Stimulated activated CD4-positive, alpha-beta T cell treated with anti-CD3 and anti-CD28 coated beads, Interleukin-2, amount 100 ng/mL, for 4 hours (primary cell): ENCODE measurements around the gene GPSM3.
"Not testable (repeated sequence)": the region's sequence is repeated elsewhere in the genome, so short reads cannot be mapped to it uniquely, and the experiment has no call there.

Source experiments
- DNase-seq: peaks from one replicate; pipeline ENCODE4 v3.0.0-alpha.2; 2020; ENCODE audit warnings: low read depth

GPSM3 gene

DNA sequence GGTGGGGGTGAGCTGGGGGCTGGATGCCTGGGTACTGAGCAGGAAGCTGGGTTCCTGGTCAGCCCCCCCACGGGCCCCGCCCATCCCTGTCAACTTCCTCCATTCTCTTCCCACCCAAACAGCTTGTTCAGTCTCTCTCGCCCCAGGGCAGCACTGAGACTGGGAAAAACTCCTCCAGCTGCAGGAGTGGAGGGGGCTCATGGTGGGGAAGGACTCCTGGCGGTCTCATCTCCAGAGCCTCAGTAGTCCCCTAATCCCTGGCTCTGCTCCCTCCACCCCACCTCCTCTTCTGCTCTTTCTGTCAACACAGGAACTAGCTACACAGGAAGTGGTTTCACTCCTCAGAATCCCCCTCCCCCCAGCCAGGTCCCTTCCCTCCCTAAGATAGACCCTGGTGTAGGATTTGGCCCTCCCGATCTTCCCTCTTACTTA, at the start of gene GPSM3:
TSS of gene GPSM3 (minus strand) at position 36 of the 432 bp plus-strand sequence. CDS start 130 bp downstream, outside the sequence.
- no peak for DNase-seq

GRCh38 chr6:32240686-32241085, 48.2 kb upstream of the GPSM3 start:
- no peak for DNase-seq

DNA sequence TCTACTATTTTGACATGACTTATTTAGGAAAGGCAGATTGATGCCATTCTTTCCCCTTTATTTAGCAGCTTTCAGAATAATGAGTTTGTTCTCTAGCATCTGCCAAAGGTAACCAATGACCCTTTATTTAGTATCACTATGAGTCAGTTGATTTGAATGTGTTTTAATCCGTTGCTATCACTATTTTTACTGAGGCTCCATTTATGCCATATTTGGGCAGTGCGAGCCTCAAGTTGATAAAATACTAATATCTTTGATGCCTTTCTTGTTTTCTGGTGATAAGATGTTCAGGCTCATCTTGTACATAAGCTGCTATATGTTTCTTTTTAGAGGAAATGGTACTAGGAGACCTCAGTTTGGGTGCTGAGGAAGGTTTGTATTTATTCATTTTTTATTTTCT, 47.0 kb upstream of the GPSM3 start:
- no peak for DNase-seq

DNA sequence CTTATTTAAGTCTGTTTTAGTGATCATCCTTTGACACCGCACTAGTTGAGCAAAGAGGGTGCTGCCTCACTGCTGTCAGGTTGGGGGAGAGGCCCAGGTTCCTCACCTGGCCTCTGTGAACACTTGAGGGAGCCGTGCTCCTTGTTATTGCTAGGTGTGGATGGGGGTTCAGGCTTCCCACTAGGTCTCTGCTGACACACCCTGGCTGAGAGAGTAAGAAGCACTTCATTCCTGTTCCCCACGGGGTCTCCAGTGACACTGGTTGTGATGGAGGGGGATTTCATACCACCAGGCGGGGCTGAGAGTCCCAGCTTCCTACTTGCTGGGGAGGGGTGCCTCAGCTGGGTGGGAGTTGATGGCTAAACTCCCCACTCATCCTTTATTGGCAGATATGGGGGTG, 42.5 kb upstream of the GPSM3 start:
- DNase-seq: no peak

DNA sequence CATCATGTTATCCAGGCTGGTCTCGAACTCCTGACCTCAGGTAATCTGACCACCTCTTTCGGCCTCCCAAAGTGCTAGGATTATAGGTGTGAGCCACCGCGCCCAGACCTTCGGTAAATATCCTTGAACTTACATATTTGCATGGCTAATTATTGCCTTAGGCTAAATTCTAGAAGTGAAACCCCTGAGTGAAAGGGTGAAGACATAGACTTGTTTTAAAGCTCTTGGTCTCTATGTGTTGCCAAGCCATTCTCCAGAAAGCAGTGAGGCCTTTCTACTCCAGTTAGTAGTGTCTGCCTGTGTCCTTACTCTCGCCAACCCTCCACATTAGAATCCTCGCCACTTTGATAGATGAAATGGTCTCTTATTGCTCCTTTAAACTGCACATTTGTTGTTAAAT, 34.0 kb upstream of the GPSM3 start:
- DNase-seq: no peak

DNA sequence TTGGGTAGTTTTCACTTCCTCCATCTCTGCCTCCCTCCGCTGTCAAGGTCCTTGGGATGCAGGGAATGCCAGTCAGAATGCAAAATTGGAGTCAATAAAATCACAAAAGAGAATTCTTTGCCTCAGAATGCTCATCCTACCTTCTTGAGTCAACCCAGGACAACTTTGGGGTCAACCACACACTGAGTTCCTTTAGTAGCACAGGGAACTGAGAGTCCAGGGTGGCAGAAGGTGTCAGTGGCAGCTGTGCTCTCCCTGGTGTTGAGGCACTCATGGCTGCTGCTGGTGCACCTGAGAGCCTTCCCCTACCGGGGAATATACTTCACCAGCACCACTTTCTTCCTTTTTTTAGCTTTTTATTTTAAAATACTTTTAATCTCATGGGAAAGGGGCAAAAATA, 32.3 kb upstream of the GPSM3 start:
- DNase-seq: no peak

GRCh38 chr6:32223258-32224235, 31.1 kb upstream of the GPSM3 start, which contains the start of gene NOTCH4:
NOTCH4 (minus strand) TSS chr6:32224067; CDS start chr6:32223928, 139 bp downstream.
- no peak for DNase-seq

- no peak for DNase-seq
Observed at GRCh38 chr6:32222333-32223230, 30.1 kb upstream of the GPSM3 start.

DNA sequence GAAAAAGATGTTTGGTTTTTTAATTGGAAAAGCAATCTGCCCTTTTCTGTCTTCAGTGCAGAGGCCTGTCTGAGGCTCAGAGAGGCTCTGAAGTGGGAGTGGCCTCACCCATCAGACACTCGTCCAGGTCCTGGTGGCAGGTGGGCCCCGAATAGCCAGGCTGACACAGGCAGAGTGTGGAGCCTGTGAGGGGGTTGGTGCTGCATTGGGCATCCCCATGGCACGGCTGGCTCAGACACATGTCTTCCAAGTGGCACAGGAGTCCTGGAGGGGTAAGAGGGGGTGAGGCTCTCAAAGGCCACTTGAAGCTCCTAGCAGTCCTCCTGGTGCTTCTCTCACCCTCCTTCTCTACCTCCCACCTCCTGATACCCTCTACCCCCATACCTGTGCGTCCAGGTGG, 27.6 kb upstream of the GPSM3 start:
- no peak for DNase-seq

GRCh38 chr6:32218167-32218566, 25.7 kb upstream of the GPSM3 start:
- no peak for DNase-seq

GRCh38 chr6:32216998-32217397, 24.6 kb upstream of the GPSM3 start:
- no peak for DNase-seq

- DNase-seq: no peak
Observed at GRCh38 chr6:32216285-32216684, 23.8 kb upstream of the GPSM3 start.

GRCh38 chr6:32215617-32216016, 23.2 kb upstream of the GPSM3 start:
- DNase-seq: no peak

DNA sequence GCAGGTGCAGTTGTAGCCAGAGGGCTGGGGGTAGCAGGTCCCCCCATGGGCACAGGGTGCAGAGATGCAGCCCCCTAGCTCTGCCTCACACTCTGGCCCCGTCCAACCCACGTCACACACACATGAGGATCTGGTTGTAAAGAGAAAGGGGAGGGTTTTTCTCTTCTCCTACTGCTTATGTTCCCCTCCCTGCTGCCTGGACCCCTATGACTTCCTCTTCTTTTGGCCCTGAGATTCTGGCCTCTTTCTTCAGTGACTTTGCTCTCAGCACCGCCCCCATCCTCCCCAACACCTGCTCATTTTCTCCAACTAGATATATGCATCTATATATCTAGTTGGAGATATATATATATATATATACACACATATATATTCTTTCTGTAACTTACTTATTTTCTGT, 21.7 kb upstream of the GPSM3 start:
- no peak for DNase-seq

DNA sequence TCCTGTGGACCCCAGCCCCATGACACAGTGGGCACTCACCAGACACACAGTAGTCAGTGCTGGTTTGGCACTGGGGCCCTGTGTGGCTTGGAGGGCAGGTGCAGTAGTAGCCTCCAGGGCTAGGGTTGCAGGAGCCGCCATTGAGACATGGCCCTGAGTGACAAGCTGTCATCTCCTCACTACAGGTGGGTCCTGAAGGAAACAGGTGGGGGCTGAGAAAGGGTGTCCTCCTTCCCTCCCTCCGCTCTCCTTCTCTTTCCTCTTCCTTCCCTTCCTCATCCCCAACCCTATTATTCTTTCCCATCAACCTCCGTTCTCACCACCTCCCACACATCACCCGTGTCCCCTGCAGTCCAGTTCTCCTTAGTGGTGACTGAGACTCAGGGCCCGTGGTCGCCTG, 21.2 kb upstream of the GPSM3 start:
- DNase-seq: no peak

DNA sequence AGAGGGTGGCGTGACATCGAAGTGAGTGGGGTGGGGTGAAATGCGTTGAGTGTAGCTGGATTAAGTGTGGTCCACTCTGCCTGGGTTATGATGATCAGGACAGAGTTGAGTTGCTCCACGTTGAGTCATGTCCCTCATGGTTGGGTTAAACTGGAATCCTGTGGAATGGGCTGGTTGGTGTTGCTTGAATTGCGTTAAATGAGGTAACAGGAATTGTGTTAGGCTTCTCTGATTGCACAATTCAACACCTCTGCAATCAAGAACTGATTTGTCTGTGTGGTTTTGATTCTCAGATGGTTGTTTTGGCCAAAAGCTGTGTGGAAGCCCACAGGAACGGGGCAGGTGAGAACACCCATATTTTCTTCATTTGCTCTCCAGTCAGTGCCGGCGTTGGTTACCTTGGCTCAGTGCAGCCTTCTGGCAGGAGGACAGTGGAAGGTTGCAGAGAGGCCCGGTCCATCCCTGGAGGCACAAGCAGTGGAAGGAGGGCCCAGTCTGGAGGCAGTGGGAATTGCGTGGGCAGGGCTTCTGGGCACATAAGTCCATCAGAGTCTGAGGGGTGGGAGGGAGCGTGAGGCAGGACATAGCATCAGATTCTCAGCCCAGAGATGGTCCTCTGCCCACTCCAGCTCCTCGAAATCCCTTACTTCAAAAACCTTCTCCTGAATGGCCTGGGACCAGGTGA, 19.8 kb upstream of the GPSM3 start:
- DNase-seq: no peak

GRCh38 chr6:32211432-32211831, 19.0 kb upstream of the GPSM3 start:
- DNase-seq: not testable (repeated sequence)

- no peak for DNase-seq
Observed at GRCh38 chr6:32210191-32210601, 17.8 kb upstream of the GPSM3 start.

DNA sequence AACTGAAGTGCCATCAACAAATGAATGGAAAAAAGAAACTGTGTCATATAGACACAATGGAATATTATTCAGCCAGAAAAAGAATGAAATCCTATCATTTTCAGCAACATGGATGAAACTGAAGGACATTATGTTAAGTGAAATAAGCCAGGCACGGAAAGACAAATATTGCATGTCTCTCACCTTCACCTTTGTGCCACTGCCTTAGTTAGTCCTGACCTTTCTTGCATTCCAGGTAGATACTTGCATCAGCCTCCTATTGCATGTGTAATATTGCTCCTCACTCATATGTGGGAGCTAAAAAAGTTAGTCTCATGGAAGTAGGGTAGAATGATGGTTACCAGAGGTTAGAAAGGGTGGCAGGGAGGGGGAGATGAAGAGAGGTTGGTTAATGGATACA, 16.6 kb upstream of the GPSM3 start:
- DNase-seq: no peak

DNA sequence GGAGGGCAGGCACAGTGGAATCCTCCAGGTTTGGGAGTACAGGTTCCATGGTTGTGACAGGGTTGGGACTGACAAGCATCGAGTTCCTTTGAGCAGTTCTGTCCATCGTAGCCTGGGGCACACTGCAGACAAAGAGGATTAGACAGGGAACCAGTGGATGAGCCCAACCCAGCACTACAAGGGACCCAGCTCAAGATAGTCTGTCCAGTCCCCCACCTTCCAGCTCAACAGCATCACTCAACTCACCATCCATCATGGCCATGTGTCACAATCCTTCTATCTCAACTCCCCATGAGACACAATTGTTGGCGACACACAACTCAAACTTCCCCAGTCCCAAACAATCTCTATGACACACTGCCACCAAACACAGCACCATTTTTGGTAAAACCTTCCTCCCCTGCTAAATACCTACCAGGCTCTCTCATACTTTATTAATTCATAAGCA, 11.8 kb upstream of the GPSM3 start:
- DNase-seq: no peak

DNA sequence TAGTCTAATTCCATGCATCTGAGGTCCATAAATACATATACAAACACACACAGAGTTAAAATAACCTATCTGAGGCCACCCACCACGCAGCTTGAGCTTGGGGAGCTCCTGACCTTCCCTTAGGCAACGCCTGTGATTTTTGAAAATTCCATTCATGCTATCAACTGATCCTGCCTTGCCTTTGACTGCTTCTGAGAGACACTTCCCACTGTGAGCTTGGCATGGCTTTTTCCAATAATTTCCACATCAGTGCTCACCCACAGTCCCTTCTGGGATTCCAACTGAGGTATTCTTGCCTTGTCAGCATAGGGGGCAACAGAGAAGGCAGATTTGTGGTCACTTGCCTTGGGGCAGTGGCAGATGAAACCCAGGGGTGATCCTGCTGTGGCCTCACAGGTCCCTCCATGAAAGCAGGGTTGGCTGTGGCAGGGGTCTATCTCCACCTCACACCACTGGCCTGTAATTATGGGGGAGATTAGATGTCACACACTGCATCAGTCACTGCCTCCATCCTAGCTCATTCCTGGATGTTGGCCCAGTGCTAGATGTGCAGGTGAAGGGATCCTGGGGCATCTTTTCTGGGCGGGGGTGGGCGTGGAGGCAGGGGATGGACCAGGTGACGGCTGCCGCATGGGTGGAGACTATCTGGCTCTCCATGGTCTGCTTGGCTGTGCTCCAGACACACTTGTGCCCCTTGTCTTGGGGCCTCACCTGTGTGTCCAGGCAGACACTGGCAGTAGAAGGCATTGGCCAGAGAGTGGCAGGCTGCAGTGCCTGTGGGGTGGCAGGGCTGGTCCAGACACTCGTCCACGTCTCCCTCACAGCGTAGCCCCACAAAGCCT, 11.2 kb upstream of the GPSM3 start:
- no peak for DNase-seq
